ENCODE data around the gene STYXL1. TPM values are rescaled to one million over a fixed set of nuclear protein-coding genes. Genes with fewer than 3 reads are reported as not detected.
"Not testable (repeated sequence)": the region's sequence is repeated elsewhere in the genome, so short reads cannot be mapped to it uniquely, and the experiment has no call there.

Gene STYXL1
- total RNA-seq, 2 donors from 2014 or later, result 29.8 to 94.5 TPM

DNA sequence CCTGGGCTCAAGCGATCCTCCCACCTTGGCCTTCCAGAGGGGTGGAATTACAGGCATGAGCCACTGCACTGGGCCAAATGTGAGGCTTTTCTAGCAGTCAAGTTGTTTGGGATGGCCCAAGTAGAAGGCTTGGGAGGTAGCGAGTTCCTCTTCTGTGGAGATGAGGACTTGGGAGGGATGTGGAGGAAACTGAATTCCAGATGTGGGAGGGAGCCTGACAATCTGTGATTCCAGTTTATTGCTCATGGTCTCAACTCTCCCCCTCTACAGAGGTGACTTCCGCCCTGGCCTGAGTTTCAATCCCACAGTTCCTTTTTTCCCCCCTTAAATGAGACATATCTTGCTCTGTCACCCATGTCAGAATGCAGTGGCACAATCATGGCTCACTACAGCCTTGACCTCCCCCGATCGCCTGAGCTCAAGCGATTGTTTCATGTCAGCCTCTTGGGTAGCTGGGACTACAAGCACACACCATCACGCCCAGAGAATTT is 3.4 kb downstream of the STYXL1 start:
- intact Hi-C loops (cut with DNase I), result no loop called here
- Histone ChIP-seq H3K9me3 (no peaks in the 10 kb centered on the region), H3K27ac (no peak overlapping the region), H3K36me3 (no peaks in the 10 kb centered on the region), H3K4me3 (no peak overlapping the region), H3K4me1 (replicated peaks) (peaks cover 4% of the 10 kb centered on the region), H3K27me3 (replicated peaks; ENCODE audit: insufficient read depth) (no peaks in the 10 kb centered on the region)
- no peak for DNase-seq (ENCODE audit: low spot score)
- TF ChIP-seq POLR2A (IDR thresholded peaks at IDR 0.05) (no peak), POLR2AphosphoS5 (IDR thresholded peaks at IDR 0.05) (no peak)
- TF ChIP-seq, protein P1, sequence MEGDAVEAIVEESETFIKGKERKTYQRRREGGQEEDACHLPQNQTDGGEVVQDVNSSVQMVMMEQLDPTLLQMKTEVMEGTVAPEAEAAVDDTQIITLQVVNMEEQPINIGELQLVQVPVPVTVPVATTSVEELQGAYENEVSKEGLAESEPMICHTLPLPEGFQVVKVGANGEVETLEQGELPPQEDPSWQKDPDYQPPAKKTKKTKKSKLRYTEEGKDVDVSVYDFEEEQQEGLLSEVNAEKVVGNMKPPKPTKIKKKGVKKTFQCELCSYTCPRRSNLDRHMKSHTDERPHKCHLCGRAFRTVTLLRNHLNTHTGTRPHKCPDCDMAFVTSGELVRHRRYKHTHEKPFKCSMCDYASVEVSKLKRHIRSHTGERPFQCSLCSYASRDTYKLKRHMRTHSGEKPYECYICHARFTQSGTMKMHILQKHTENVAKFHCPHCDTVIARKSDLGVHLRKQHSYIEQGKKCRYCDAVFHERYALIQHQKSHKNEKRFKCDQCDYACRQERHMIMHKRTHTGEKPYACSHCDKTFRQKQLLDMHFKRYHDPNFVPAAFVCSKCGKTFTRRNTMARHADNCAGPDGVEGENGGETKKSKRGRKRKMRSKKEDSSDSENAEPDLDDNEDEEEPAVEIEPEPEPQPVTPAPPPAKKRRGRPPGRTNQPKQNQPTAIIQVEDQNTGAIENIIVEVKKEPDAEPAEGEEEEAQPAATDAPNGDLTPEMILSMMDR (IDR thresholded peaks at IDR 0.05), result no peak
- 90% methylated on average over 7 of the region's 7 CpGs for WGBS

DNA sequence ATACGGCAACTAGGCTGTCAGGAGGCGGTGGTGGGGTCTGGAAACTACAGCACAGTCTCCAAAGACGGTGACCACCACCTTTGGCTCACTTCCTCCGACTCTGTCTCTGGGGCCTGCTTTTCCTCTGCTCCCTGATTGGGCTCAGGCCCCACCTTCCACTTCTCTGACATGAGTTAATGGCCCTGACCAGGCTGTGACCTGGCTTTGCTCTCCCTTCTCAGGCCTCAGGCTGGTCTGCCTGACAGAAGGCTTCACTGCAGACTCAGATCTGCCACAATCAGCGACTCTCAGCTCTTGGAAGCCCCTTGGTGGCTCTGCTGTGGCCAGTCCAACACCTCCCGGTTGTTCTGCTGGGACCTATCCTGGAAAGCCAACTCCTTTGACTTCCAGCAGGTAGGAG is 7.7 kb downstream of the STYXL1 start:
- WGBS, result 89% methylated on average over 6 of the region's 6 CpGs
- intact Hi-C loops (cut with DNase I), result no loop called here
- Histone ChIP-seq H3K9me3 (no peaks in the 10 kb centered on the region), H3K27me3 (replicated peaks; ENCODE audit: insufficient read depth) (no peaks in the 10 kb centered on the region), H3K4me3 (no peak overlapping the region), H3K36me3 (no peaks in the 10 kb centered on the region), H3K27ac (no peak overlapping the region), H3K4me1 (replicated peaks) (no peaks in the 10 kb centered on the region)
- no peak for DNase-seq (ENCODE audit: low spot score)
- TF ChIP-seq POLR2A (IDR thresholded peaks at IDR 0.05) (no peak), POLR2AphosphoS5 (IDR thresholded peaks at IDR 0.05) (no peak)
- TF ChIP-seq, protein P1 (IDR thresholded peaks at IDR 0.05), result no peak

DNA sequence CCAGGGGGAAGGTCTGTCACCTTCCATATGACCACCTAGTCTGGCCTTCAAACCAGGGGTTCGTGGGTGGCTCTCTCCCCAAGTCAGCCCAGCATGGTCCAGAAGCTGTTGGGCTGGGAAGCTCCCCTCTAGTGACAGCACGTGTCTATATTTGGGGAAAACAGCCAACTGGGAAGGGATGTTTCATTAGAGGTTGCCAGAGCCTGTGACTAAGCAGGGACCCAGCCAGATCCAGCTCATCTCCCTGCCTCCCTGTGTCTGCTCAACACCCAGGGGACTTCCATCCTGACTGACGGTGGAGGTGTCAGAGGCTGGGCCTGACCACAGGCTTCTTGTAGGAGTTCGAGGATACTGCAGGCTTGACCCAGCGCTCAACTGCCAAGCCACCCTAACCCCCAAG is 10.5 kb downstream of the STYXL1 start:
- Histone ChIP-seq H3K36me3 (no peaks in the 10 kb centered on the region), H3K4me3 (no peak overlapping the region), H3K9me3 (no peaks in the 10 kb centered on the region), H3K27ac (no peak overlapping the region), H3K4me1 (replicated peaks) (no peaks in the 10 kb centered on the region), H3K27me3 (replicated peaks; ENCODE audit: insufficient read depth) (no peaks in the 10 kb centered on the region)
- DNase-seq (ENCODE audit: low spot score), result no peak
- WGBS, result 74% methylated on average over 3 of the region's 5 CpGs
- intact Hi-C loops (cut with DNase I), result no loop called here
- TF ChIP-seq POLR2A (IDR thresholded peaks at IDR 0.05) (no peak), POLR2AphosphoS5 (IDR thresholded peaks at IDR 0.05) (no peak)
- TF ChIP-seq, protein P1 (IDR thresholded peaks at IDR 0.05), result no peak

DNA sequence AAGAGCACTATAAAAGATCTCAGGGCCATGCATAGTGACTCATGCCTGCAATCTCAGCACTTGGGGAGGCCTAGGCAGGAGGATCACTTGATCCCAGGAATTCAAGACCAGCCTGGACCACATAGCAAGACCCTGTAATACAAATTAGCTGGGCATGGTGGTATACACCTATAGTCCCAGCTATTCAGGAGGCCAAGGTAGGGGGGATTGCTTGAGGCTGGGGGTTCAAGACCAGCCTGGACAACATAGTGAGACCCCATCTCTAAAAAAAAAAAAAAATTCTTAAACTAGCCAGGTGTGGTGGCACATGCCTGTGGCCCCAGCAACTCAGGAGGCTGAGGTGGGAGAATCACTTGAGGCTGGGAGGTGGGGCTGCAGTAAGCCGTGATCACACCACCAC is 15.8 kb downstream of the STYXL1 start:
- H3K36me3 ChIP-seq, result no peaks in the 10 kb centered on the region
- WGBS, result 96% methylated on average over 1 of the region's 1 CpG

DNA sequence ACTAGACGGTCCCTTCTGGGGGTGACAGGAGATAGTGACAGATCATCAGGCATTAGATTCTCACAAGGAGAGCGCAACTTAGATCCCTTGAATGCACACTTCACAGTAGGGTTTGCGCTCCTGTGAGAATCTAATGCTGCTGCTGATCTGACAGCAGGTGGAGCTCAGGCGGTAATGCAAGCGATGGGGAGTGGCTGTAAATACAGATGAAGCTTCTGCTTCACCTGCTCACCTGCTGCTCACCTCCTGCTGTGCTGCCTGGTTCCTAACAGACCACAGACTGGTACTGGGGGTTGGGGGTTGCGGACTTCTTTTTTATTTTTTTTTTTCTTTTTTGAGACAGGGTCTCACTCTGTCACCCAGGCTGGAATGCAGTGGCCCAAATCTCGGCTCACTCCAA is 18.1 kb downstream of the STYXL1 start:
- H3K4me1 ChIP-seq (replicated peaks); DNase-seq (ENCODE audit: low spot score); H3K27ac ChIP-seq; intact Hi-C loops (cut with DNase I); H3K27me3 ChIP-seq (replicated peaks; ENCODE audit: insufficient read depth); H3K9me3 ChIP-seq; H3K4me3 ChIP-seq; H3K36me3 ChIP-seq: not testable (repeated sequence)
- 88% methylated on average over 7 of the region's 7 CpGs for WGBS

More for the DNA sequence above, 15.8 kb downstream of the STYXL1 start:
- TF ChIP-seq, protein P1 (IDR thresholded peaks at IDR 0.05), result no peak
- TF ChIP-seq POLR2AphosphoS5 (IDR thresholded peaks at IDR 0.05) (no peak), POLR2A (IDR thresholded peaks at IDR 0.05) (no peak)
- no peak overlapping the region for H3K4me3 ChIP-seq
- H3K27ac ChIP-seq, result no peak overlapping the region
- no peaks in the 10 kb centered on the region for H3K27me3 ChIP-seq (replicated peaks; ENCODE audit: insufficient read depth)
- intact Hi-C loops (cut with DNase I), result no loop called here
- no peaks in the 10 kb centered on the region for H3K9me3 ChIP-seq
- no peak for DNase-seq (ENCODE audit: low spot score)
- H3K4me1 ChIP-seq (replicated peaks), result no peaks in the 10 kb centered on the region

Measured in prostate gland (tissue), 2 donors.